ENCODE data around the gene GNA14. TPM values are rescaled to one million over a fixed set of nuclear protein-coding genes. Genes with fewer than 3 reads are reported as not detected.

GNA14 gene
- total RNA-seq, 2 donors from 2014 or later = 0.62 to 8.0 TPM

GRCh38 chr9:77391834-77392233, 256.3 kb downstream of the GNA14 start:
- Histone ChIP-seq H3K9me3 (ENCODE audit: control insufficient read depth, low read length) (no peaks in the 10 kb centered on the region), H3K36me3 (ENCODE audit: control insufficient read depth, insufficient read depth, low read length) (no peaks in the 10 kb centered on the region), H3K27ac (ENCODE audit: low read depth, low read length) (no peak overlapping the region), H3K4me1 (ENCODE audit: control insufficient read depth, insufficient read depth, low read length) (no peaks in the 10 kb centered on the region), H3K4me3 (ENCODE audit: low read length) (no peak overlapping the region), H3K27me3 (ENCODE audit: control insufficient read depth, insufficient read depth, low read length, poor library complexity, severe bottlenecking) (no peaks in the 10 kb centered on the region), H3K9ac (ENCODE audit: extremely low read depth, low read length, poor library complexity, severe bottlenecking) (no peak overlapping the region)
- Mint-ChIP-seq H3K4me1 (no peaks in the 10 kb centered on the region), H3K9me3 (no peaks in the 10 kb centered on the region), H3K4me3 (no peak overlapping the region), H3K27me3 (ENCODE audit: insufficient read depth) (no peaks in the 10 kb centered on the region), H3K36me3 (ENCODE audit: low read depth) (peaks cover 3% of the 10 kb centered on the region), H3K27ac (no peak overlapping the region)
- no peak for DNase-seq
- TF ChIP-seq, protein P1, sequence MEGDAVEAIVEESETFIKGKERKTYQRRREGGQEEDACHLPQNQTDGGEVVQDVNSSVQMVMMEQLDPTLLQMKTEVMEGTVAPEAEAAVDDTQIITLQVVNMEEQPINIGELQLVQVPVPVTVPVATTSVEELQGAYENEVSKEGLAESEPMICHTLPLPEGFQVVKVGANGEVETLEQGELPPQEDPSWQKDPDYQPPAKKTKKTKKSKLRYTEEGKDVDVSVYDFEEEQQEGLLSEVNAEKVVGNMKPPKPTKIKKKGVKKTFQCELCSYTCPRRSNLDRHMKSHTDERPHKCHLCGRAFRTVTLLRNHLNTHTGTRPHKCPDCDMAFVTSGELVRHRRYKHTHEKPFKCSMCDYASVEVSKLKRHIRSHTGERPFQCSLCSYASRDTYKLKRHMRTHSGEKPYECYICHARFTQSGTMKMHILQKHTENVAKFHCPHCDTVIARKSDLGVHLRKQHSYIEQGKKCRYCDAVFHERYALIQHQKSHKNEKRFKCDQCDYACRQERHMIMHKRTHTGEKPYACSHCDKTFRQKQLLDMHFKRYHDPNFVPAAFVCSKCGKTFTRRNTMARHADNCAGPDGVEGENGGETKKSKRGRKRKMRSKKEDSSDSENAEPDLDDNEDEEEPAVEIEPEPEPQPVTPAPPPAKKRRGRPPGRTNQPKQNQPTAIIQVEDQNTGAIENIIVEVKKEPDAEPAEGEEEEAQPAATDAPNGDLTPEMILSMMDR (conservative IDR thresholded peaks at IDR 0.05) = no peak
- 93% methylated on average over 3 of the region's 3 CpGs; no CpG with 5 or more reads in 1 of the 2 experiments for WGBS, 2 experiments (ENCODE audit: insufficient coverage in 1 of 2, insufficient read length in 1 of 2)

GRCh38 chr9:77386187-77386586, 261.9 kb downstream of the GNA14 start:
- Histone ChIP-seq H3K4me3 (ENCODE audit: low read length) (no peak overlapping the region), H3K27ac (ENCODE audit: low read depth, low read length) (no peak overlapping the region), H3K27me3 (ENCODE audit: control insufficient read depth, insufficient read depth, low read length, poor library complexity, severe bottlenecking) (no peaks in the 10 kb centered on the region), H3K9me3 (ENCODE audit: control insufficient read depth, low read length) (no peaks in the 10 kb centered on the region), H3K9ac (ENCODE audit: extremely low read depth, low read length, poor library complexity, severe bottlenecking) (no peak overlapping the region), H3K4me1 (ENCODE audit: control insufficient read depth, insufficient read depth, low read length) (no peaks in the 10 kb centered on the region), H3K36me3 (ENCODE audit: control insufficient read depth, insufficient read depth, low read length) (peaks cover 7% of the 10 kb centered on the region)
- Mint-ChIP-seq H3K4me1 (no peaks in the 10 kb centered on the region), H3K27ac (no peak overlapping the region), H3K4me3 (no peak overlapping the region), H3K36me3 (ENCODE audit: low read depth) (peaks cover 6% of the 10 kb centered on the region), H3K9me3 (no peaks in the 10 kb centered on the region), H3K27me3 (ENCODE audit: insufficient read depth) (no peaks in the 10 kb centered on the region)
- 0% methylated on average over 1 of the region's 1 CpG; no CpG with 5 or more reads in 1 of the 2 experiments for WGBS, 2 experiments (ENCODE audit: insufficient coverage in 1 of 2, insufficient read length in 1 of 2)
- no peak for DNase-seq
- TF ChIP-seq, protein P1 (conservative IDR thresholded peaks at IDR 0.05) = no peak

- H3K27ac ChIP-seq (ENCODE audit: low read depth, low read length) = no peak overlapping the region
- H3K9me3 ChIP-seq (ENCODE audit: control insufficient read depth, low read length) = no peaks in the 10 kb centered on the region
- Mint-ChIP-seq H3K27ac (no peak overlapping the region), H3K4me1 (no peaks in the 10 kb centered on the region), H3K4me3 (no peak overlapping the region), H3K36me3 (ENCODE audit: low read depth) (peaks cover 8% of the 10 kb centered on the region), H3K9me3 (no peaks in the 10 kb centered on the region), H3K27me3 (ENCODE audit: insufficient read depth) (no peaks in the 10 kb centered on the region)
- TF ChIP-seq, protein P1 (conservative IDR thresholded peaks at IDR 0.05) = no peak
- no peaks in the 10 kb centered on the region for H3K4me1 ChIP-seq (ENCODE audit: control insufficient read depth, insufficient read depth, low read length)
- H3K27me3 ChIP-seq (ENCODE audit: control insufficient read depth, insufficient read depth, low read length, poor library complexity, severe bottlenecking) = no peaks in the 10 kb centered on the region
- no peak overlapping the region for H3K4me3 ChIP-seq (ENCODE audit: low read length)
- no peak overlapping the region for H3K9ac ChIP-seq (ENCODE audit: extremely low read depth, low read length, poor library complexity, severe bottlenecking)
- peaks cover 7% of the 10 kb centered on the region for H3K36me3 ChIP-seq (ENCODE audit: control insufficient read depth, insufficient read depth, low read length)
- DNase-seq = no peak
These were observed 263.7 kb downstream of the GNA14 start for GRCh38 chr9:77384406-77384805.
